GM12874 (cell line): ENCODE measurements around the gene MYOG.

Experiments
- CTCF ChIP-seq: IDR thresholded peaks from 2 replicates; pipeline ENCODE4 v1.5.1; 2011; ENCODE audit warnings: low read depth, mild to moderate bottlenecking, control low read depth, low read length, moderate library complexity; ENCODE audit not compliant: insufficient read depth

The MYOG gene

GRCh38 chr1:203085528-203086406, at the start of gene MYOG:
TSS of gene MYOG (minus strand) at chr1:203086012. CDS start at chr1:203085961, 51 bp downstream.
- TF ChIP-seq CTCF: no peak

- TF ChIP-seq CTCF: no peak
Measured at GRCh38 chr1:203133970-203134725, 48.3 kb upstream of the MYOG start.

GRCh38 chr1:203131548-203132200, 45.9 kb upstream of the MYOG start:
- no peak for TF ChIP-seq CTCF

GRCh38 chr1:203130358-203130985, 44.7 kb upstream of the MYOG start:
- TF ChIP-seq CTCF: no peak

- TF ChIP-seq CTCF: no peak
Measured at GRCh38 chr1:203129501-203130231, 43.9 kb upstream of the MYOG start.

DNA sequence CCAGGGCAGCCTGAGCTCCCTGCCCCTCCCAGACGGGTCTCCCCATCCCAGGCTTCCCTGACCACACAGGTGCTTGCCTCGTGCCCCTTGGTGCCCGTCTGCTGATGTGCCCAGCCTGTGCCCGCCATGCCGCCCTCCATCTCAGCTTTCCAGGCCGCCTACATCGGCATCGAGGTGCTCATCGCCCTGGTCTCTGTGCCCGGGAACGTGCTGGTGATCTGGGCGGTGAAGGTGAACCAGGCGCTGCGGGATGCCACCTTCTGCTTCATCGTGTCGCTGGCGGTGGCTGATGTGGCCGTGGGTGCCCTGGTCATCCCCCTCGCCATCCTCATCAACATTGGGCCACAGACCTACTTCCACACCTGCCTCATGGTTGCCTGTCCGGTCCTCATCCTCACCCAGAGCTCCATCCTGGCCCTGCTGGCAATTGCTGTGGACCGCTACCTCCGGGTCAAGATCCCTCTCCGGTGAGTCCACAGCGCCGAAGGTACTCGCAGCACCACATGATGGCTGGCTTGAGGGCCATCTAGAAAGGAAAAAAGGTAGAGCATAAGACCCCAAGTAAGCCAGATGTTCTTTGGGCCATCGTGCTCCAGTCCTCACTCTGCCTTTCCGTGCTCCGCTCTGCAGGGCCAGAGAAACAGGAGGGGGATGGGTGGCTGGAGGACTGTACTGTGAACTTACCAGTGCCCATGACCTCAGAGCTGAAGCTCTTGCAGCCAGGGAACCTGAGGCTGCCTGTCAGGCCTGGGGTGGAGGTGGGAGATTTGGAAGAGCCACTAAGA, 43.1 kb upstream of the MYOG start:
- no peak for TF ChIP-seq CTCF
